GM21825 (cell line): ENCODE data around the gene ADAMTS19.
A peak's percentile ranks its signal among the peaks of the same experiment; 100 is the strongest.
"Not testable (repeated sequence)": the region's sequence is repeated elsewhere in the genome, so short reads cannot be mapped to it uniquely, and the experiment has no call there.

Experiments
- ATAC-seq: cut with Tn5 transposase; IDR thresholded peaks from one replicate; pipeline ENCODE4 v1.9.1; 2021; ENCODE audit warnings: mild to moderate bottlenecking, moderate library complexity; ENCODE audit not compliant: unreplicated experiment

The ADAMTS19 gene

GRCh38 chr5:129591508-129592160 is 131.5 kb downstream of the ADAMTS19 start:
- ATAC-seq = no peak

- no peak for ATAC-seq
These were observed 133.4 kb downstream of the ADAMTS19 start for GRCh38 chr5:129593525-129593924.

GRCh38 chr5:129601576-129601975 is 141.5 kb downstream of the ADAMTS19 start:
- no peak for ATAC-seq

GRCh38 chr5:129608350-129608749 is 148.3 kb downstream of the ADAMTS19 start:
- ATAC-seq = no peak

GRCh38 chr5:129609710-129610109 is 149.6 kb downstream of the ADAMTS19 start:
- ATAC-seq = no peak

GRCh38 chr5:129616517-129616916 is 156.4 kb downstream of the ADAMTS19 start:
- no peak for ATAC-seq

GRCh38 chr5:129617206-129617605 is 157.1 kb downstream of the ADAMTS19 start:
- ATAC-seq = no peak

- no peak for ATAC-seq
These were observed 159.7 kb downstream of the ADAMTS19 start for GRCh38 chr5:129619782-129620181.

- no peak for ATAC-seq
These were observed 162.4 kb downstream of the ADAMTS19 start for GRCh38 chr5:129622531-129622930.

GRCh38 chr5:129629575-129629974 is 169.5 kb downstream of the ADAMTS19 start:
- ATAC-seq = no peak

GRCh38 chr5:129630101-129630500 is 170.0 kb downstream of the ADAMTS19 start:
- ATAC-seq = no peak

GRCh38 chr5:129631961-129632360 is 171.9 kb downstream of the ADAMTS19 start:
- no peak for ATAC-seq

GRCh38 chr5:129637501-129637900 is 177.4 kb downstream of the ADAMTS19 start:
- ATAC-seq = not testable (repeated sequence)

- no peak for ATAC-seq
These were observed 179.2 kb downstream of the ADAMTS19 start for GRCh38 chr5:129639331-129639730.

- ATAC-seq = no peak
These were observed 192.4 kb downstream of the ADAMTS19 start for GRCh38 chr5:129652349-129653056.

GRCh38 chr5:129653057-129653375 is 192.9 kb downstream of the ADAMTS19 start:
- no peak for ATAC-seq

GRCh38 chr5:129653442-129653841 is 193.3 kb downstream of the ADAMTS19 start:
- no peak for ATAC-seq

- ATAC-seq = no peak
These were observed 196.9 kb downstream of the ADAMTS19 start for GRCh38 chr5:129656952-129657351.

GRCh38 chr5:129658801-129659200 is 198.7 kb downstream of the ADAMTS19 start:
- ATAC-seq = no peak

- no peak for ATAC-seq
These were observed 201.4 kb downstream of the ADAMTS19 start for GRCh38 chr5:129661366-129662035.

- ATAC-seq = peak; percentile 70
These were observed 204.3 kb downstream of the ADAMTS19 start for GRCh38 chr5:129664336-129664937.
